Measurements from ENCODE around the gene C3orf22.

C3orf22 gene

GRCh38 chr3:126556637-126557414 lies 1.9 kb downstream of the C3orf22 start:
- DNase-seq (ENCODE audit: low read depth, low spot score): no peak

DNA sequence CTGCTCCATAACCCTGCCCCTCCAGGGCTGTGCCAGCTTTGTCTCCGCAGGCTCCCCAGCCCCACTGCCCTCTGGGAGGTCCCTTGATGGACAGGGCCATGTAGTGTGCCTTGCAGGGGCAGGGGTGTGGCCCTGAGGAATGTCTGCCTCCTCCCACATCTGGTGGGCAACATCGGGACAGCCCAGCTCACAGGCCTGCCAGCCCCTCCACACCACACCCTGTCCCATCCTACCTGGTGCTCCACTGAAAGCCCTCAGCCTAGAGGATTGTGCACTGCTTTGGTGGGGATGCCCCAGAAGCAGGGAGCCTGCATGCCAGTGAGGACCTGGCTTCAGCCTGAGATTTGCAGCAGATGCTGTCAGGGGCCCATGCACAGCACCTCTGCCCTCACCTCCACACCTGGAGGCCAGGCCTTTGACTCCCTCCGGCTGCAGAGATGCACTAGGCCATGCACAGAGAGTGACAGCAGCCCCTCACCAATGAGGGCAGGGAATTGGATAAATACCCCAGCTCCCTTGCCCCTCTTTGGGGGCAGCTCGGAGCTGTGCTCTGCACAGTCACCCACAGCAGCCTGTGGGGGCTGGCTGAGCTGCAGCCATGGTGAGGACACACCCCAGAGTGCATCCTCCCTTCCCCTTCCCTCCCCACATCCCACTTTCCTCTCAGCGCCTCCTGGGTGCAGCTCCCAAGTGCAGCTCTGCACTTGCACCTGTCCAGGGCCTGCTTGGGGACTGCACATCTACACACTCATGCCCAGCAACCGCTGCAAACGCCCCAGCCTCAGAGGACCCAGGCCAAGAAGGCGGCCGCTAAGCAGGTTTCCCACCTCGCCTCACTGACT lies 2.7 kb downstream of the C3orf22 start:
- no peak for DNase-seq (ENCODE audit: low read depth, low spot score)

DNA sequence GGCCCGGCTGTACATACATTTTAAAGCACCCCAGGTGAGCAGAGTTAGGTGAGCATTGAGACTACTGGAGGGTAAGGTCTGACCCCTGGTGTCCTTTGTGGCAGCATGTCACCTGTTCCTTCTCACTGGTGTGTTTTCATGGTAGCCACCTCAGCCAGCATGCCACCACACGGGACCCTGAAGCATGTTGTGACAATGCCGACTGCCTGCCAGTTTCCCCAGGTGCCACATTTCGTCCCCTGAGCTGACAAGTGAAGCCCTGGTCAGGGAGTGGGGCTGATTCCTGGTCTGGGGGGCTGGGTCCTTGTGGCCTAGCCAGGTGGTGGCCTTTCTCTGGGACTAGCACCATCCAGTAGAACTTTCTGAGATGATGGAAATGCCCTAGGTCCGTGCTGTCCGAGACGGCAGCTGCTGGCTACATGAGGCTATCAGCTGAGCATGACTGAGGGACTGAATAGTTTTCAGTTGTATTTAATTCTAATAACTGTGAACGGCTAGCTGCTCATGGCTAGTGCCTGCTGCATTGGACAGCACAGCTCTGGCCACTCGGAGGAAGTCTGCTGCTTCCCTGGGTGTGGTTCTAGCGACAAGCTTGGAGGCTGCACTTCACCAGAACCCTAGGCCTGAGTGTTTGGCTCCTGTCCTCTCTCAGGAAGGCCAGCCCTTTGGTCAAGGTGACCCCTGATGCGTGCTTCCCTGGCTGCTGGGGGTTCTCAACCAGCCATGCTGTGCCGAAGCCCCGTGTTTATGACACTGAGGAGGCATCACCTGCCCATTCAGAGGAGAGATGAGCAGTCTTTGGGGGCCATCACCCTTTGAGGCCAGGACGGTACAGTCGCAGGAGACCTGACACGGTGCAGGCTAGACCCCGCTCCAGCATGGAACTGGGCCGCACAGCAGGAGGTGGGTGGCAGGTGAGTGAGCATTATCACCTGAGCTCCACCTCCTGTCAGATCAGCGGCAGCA lies 3.9 kb downstream of the C3orf22 start:
- DNase-seq (ENCODE audit: low read depth, low spot score): no peak

GRCh38 chr3:126553284-126554084 lies 5.2 kb downstream of the C3orf22 start:
- DNase-seq (ENCODE audit: low read depth, low spot score): no peak

DNA sequence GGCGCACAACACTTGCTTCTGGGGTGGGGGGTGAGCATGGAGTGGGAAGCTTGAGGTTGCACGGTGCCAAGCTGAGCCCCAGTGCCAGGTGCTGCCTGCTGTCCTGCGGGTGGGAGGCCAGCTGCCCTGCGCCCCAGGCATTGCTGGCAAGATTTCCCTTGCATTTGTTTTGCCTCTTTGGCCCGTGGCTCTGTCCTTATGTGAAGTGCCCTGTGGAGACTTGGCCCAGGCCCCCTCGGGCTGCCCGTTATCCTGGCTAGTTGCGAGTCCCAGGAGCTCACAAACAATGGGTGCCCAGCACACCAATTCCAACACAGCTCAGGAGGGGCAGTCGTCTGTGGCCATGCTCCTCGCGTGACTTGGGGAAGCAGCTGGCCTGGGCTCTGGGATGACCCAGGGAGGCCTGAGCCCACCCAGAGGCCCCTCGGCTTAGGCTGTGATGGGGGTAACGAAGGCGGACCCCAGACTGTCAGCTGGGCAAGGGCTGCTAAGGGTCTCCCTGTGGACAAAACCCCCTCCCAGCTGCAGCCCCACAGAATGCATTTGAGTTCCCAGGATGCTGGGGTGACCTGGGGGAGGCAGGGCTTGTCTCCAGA lies 5.9 kb downstream of the C3orf22 start:
- no peak for DNase-seq (ENCODE audit: low read depth, low spot score)

DNA sequence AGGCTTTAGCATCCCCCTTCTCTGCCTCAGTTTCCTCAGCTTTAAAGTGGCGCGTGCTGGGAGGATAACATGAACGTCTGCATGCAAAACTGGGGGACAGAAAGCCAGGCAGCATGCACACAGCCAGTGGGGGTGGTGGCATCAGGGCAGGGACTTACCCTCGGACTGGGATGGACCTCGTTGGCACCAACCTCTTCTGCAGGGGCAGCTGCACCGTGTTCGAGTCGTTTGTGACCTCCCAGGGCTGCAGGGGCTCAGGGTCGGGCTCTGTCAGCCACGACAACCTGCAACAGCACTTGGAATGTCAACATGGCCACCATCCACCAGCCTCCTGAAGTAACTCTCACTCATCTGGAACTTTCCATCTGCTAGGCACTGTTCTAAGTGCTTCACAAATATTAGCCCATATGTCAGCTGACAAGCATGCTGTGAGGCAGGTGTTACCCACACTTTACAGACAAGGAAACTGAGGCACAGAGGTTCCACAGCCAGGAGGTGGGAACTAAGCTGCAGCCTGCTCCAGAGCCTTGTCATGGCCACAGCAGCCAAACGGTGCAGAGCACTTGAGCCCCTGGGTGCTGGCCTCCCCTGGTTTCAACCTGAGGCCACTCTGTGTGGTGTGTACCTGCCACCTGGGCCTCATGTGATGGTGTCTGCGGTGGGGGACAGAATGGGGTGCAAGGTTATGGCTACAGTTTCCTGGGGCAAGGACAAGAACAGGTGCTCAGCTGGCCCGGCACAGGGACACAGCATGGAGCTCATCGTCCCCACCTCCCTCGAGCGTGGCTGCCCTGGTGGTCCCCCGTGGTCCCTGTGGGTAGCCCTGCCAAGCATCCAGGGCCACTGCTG lies 6.7 kb downstream of the C3orf22 start:
- DNase-seq (ENCODE audit: low read depth, low spot score): no peak

DNA sequence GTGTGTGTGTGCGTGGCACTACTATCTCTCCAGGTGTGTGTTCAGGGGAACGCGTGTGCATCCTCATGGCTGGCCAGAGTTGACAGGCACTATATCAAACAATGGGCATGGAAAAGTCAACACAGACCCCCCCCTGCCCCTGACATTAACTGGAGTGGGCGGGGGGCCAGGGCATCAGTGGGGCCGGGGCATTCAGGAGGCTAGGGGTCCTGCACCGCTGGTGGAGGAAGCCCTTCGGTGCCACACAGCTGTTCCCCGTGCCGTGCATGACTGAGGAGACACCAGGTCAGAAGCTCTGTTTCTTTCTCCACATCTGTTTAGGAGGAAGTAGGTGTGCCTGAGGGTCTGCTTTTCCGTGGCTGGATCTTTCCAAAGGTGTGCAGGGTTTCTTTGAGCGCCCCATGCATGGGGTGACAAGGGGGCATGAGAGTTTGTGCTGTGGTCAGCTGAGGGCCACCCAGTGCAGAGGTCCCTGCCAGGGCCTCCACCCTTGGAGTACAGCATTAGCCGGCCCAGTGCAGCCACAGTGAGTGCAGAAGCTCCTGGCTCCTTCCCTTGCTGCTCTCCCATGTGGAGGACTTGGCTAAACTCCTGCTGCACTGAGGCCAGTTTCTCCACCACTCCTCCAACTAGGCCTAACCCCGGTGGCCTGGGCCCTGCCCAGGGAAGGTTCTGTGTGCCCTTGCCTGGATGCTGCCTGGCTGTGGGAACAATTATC lies 7.5 kb downstream of the C3orf22 start:
- DNase-seq (ENCODE audit: low read depth, low spot score): no peak

DNA sequence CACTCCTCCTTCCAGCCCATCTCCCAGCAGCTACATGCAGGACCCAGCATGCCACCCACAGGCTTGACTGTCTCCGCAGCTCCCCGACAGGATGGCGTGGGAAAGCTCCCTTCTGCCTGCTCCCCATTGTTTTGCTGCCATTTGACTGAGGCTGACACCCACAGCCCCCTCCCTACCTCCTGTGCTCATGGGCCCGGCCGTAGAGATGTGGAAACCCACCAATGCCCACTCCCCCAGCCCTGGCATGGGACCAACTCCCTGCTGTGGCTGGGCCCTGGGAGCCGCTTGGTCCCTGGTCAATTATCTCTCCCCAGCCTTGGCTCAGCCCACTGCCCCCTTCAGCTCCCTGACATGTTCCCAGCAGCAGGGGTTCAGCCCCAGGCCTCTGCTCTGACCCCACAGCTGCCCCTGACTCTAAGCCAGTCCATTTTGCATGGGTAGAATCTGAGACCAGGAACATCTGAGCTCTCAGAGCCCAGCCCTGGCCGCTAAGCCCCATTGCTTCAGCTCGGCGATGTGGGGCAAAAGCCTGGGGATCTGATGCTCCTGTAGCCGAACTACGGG lies 8.2 kb downstream of the C3orf22 start:
- no peak for DNase-seq (ENCODE audit: low read depth, low spot score)

DNA sequence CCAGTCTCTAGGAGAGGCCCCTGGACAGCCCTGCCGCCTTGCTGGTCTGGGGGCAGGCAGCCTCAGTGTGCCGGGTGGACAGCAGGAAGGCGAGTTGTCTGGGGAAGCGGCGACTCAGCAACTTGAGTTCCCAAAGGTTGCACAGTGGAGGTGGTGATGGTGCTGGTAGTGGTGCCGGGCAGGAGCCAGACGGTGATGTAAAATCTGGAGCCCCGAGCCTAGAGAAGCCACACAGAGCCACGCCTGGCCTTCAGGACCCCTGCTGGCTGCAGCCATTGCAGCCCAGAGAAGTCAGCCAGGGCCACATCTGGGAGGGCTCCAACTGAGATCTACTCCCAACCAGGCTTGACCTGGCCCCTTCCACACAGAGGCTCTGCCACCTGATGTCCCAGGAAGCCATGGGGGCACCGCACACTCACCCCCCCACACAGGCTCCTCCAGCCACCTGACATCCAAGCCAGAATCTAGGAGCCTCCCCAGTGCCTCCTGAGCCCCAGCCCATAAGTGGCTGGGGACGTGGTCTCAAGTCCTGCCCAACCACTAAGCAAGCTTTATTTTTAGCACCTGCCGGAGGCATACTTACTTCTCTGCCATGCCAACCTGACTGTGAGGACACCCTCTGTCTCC lies 8.8 kb downstream of the C3orf22 start:
- DNase-seq (ENCODE audit: low read depth, low spot score): no peak

DNA sequence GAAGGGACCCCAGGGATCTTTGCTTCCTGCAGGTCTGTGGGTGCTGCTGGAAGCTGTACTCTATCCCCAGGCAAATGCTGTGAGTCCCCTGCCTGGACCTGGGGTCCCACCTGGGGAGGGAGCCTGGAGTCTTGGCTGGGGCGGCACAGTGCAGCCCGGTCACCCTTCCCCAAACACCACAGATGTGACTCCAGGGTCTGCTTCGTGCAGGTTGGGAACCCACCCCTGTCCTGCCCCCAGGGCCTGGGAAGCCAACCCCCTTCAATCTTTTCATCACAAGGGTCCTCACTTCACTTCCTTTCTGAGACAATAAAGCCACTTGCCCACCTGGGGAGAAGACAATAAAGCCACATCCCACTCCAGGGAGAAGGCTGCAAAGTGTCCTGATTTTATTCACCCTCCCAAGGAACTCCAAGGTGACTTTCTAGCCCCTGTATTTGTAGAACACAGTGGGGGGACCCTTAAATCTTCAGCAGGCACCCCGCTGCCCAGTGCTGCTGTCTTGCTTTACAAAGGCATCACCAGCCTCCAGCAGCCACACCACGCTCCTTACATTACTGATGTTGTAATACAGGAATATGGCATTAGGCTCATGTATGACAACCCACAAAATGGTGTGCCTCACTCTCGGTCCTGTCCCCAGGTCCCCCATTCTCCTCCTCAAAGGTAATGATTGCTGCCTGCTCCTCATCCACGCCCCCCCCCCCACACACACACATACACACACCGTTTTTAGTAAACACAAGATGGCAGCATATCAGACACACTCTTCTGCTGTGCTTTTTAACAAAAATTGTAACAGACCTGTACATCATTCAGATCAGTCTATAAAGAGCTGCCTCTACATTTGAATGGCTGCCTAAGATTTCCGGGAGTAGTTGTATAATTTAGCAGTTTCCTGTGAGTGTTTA lies 9.9 kb downstream of the C3orf22 start:
- no peak for DNase-seq (ENCODE audit: low read depth, low spot score)

DNA sequence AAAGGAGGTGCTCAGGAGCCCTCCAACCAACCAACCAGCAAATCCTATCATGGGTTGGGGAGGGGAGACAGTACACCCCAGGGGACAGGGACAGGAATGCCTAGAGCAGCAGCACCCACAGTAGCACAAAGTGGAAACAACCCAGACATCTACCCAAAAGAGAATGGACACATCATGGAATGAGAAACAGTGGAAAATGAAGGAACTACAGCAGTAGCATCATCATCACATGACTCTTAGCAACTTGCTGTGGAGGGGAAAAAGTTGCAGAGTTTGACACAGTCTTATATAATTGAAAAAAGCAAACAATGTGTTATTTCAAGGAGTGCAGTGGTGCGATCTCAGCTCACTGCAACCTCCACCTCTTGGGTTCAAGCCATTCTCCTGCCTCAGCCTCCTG lies 11.0 kb downstream of the C3orf22 start:
- no peak for DNase-seq (ENCODE audit: low read depth, low spot score)

DNA sequence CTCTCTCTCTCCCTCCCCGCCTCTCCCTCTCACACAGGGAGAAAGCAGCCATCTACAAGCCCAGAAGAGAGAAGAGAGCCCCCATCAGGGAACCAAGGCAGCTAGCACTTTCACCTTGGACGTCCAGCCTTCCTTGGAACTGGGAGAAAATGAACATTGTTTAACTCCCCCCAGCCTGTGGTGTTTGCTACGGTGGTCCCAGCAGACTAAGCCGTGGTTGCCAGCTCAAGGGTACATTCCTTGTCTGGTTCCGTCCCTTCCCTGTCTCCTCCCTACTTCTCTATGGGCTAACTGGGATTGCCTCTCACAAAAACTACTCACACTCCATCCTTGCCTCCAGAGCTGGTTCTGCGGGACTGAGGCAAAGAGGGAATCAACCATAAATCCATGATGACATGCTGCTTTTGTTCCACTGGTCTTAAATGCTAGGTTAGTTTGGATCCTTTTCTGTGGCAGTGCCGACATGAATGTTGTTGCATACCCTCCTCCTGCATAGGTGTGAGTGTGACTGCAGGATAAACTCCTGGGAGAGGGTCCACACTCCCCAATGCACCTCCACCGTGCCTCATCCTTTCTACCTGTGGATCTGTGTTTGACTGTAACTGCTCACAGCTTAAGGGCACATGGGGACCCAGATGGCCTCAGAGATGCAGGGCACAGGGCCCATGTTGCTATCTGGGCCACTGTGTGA lies 12.0 kb downstream of the C3orf22 start:
- no peak for DNase-seq (ENCODE audit: low read depth, low spot score)

- DNase-seq (ENCODE audit: low read depth, low spot score): no peak
Observed at GRCh38 chr3:126546013-126546412, 12.7 kb downstream of the C3orf22 start.

DNA sequence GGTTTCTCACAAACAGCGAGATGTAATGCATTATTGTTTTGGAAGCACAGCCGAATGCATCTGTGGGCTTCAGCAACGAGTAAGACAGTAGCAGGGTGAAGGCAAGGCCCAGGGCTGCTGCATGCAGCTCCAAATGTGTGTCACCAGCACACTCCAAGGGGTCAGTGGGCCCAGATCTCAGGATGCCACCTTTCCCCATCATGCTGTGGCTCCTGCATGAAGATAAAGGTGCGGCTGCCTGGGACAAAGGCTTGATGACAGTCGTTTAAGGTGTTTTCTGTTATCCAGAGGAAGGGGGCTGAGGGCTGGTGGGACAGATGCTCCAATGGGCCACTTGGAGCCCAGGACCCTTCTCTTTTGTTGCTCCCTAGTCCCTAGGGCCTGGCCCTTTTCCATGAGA lies 13.2 kb downstream of the C3orf22 start:
- DNase-seq (ENCODE audit: low read depth, low spot score): no peak

GRCh38 chr3:126544596-126545281 lies 14.0 kb downstream of the C3orf22 start:
- no peak for DNase-seq (ENCODE audit: low read depth, low spot score)

All from brain pericyte (primary cell).